Gastrocnemius medialis (tissue), 4 donors: ENCODE results near the gene FAM174C. TPM values are rescaled to one million over a fixed set of nuclear protein-coding genes. Genes with fewer than 3 reads are reported as not detected.

ENCODE experiments used
- ATAC-seq, 2 donors: fragments of 150-250 bp; one replicate each; pipeline ENCODE4 v1.9.1; 2016
- DNase-seq, 2 donors: peaks; one replicate each; pipeline ENCODE4 v3.0.0-alpha.2; 2019
- H3K27ac ChIP-seq, 4 donors: fragments of 200-600 bp; sonication (generic); 1 replicate in 1 of 4; 2 replicates in 3 of 4; pipeline ENCODE4 v1.5.1; 2016 to 2018; ENCODE audit warnings: mild to moderate bottlenecking in 2 of 4, moderate library complexity in 1 of 4
- H3K27me3 ChIP-seq, 3 donors: fragments of 200-600 bp; sonication (generic) in 2 of 3; 1 replicate in 1 of 3; 2 replicates in 2 of 3; pipeline versions ENCODE4 v1.5.1 to v1.6.0; 2016 to 2019; ENCODE audit warnings: mild to moderate bottlenecking in 1 of 3, moderate library complexity in 1 of 3
- H3K36me3 ChIP-seq, 2 donors: fragments of 200-600 bp; sonication (generic) in 1 of 2; one replicate each; pipeline ENCODE4 v1.5.1; 2017 to 2018
- H3K4me1 ChIP-seq, 2 donors: fragments of 200-600 bp; sonication (generic) in 1 of 2; one replicate each; pipeline ENCODE4 v1.5.1; 2016 to 2017; ENCODE audit warnings: mild to moderate bottlenecking in 2 of 2
- H3K4me3 ChIP-seq, 4 donors: fragments of 200-600 bp; sonication (generic) in 3 of 4; 1 replicate in 1 of 4; 2 replicates in 3 of 4; pipeline ENCODE4 v1.5.1; 2016 to 2019; ENCODE audit warnings: mild to moderate bottlenecking in 2 of 4
- H3K9me3 ChIP-seq, 3 donors: fragments of 200-600 bp; sonication (generic) in 2 of 3; 1 replicate in 1 of 3; 2 replicates in 2 of 3; pipeline ENCODE4 v1.5.1; 2016 to 2019
- POLR2A ChIP-seq, 2 donors: fragments of 450-650 bp; IDR thresholded peaks; one replicate each; pipeline ENCODE4 v1.6.1; 2017; ENCODE audit warnings: antibody characterized with exemption in 2 of 2, mild to moderate bottlenecking in 2 of 2, moderate library complexity in 2 of 2
- in situ Hi-C, 4 donors: fragments of 200-750 bp; cut with MboI; loops; one replicate each; pipeline versions ENCODE4 v1.15.0 to v1.8.0; 2017; ENCODE audit warnings: low sequenced_read_pairs in 4 of 4
- intact Hi-C: fragments of 100-400 bp; cut with DNase I; formaldehyde crosslinking; loops from one replicate; pipeline ENCODE4 v1.15.1; 2023; ENCODE audit warnings: low total_unique reads
- total RNA-seq, 4 donors: library from RNA; depleted of rRNA; stranded (reverse); fragments of >200 nt; gene quantifications; one replicate each; pipeline versions ENCODE4 v1.1.0 to v1.2.3, GENCODE V29; 2016
- TF ChIP-seq, protein P1 (sequence below), 5 experiments: fragments of 450-650 bp in 3 of 5; fragments of 200-600 bp in 2 of 5; sonication (generic) in 2 of 5; IDR thresholded peaks in 4 of 5; conservative IDR thresholded peaks in 1 of 5; 1 replicate in 4 of 5; 2 replicates in 1 of 5; pipeline ENCODE4 v1.5.1; 2016 to 2019; ENCODE audit warnings: antibody characterized with exemption in 5 of 5, mild to moderate bottlenecking in 3 of 5, moderate library complexity in 3 of 5

FAM174C gene
- total RNA-seq, 4 donors from 2014 or later: 18.7 to 36.7 (median 28.7) TPM

DNA sequence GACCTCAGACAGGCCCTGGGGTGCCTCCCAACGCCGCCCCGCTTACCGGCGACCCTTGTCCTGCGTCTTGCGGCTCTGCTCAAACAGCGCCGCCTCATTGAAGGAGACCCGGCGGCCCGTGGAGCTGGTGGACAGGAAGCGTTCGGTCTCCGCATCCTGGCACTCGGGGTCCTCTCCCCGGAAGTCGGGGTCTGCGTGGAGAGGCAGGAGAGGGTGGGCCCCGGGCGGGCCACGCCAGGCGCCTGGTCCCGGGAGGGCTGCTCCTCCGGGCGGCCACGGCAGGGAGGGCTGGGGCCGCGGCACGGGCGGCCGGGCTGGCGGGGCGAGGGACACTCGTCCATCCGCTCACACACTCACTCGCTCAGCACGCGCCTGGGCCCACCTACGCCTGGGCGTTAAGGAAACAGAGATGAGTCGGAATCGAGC lies 40.4 kb upstream of the FAM174C start:
- Histone ChIP-seq H3K4me3 (no peak overlapping the region), H3K27ac (no peak overlapping the region), H3K9me3 (no peaks in the 10 kb centered on the region), H3K4me1 (peaks cover 3 to 15% of the 10 kb centered on the region in 2 donors), H3K27me3 (peaks cover 4 to 6% (median 5%) of the 10 kb centered on the region in 3 donors), H3K36me3 (no peaks in the 10 kb centered on the region)
- intact Hi-C loops: no loop called here
- in situ Hi-C loops: no loop called here
- TF ChIP-seq, protein P1, sequence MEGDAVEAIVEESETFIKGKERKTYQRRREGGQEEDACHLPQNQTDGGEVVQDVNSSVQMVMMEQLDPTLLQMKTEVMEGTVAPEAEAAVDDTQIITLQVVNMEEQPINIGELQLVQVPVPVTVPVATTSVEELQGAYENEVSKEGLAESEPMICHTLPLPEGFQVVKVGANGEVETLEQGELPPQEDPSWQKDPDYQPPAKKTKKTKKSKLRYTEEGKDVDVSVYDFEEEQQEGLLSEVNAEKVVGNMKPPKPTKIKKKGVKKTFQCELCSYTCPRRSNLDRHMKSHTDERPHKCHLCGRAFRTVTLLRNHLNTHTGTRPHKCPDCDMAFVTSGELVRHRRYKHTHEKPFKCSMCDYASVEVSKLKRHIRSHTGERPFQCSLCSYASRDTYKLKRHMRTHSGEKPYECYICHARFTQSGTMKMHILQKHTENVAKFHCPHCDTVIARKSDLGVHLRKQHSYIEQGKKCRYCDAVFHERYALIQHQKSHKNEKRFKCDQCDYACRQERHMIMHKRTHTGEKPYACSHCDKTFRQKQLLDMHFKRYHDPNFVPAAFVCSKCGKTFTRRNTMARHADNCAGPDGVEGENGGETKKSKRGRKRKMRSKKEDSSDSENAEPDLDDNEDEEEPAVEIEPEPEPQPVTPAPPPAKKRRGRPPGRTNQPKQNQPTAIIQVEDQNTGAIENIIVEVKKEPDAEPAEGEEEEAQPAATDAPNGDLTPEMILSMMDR (IDR thresholded peaks at IDR 0.05 in 4 of 5, conservative IDR thresholded peaks at IDR 0.05 in 1 of 5): no peak
- TF ChIP-seq POLR2A (IDR thresholded peaks at IDR 0.05): no peak
- ATAC-seq (no peak), DNase-seq (no peak)

DNA sequence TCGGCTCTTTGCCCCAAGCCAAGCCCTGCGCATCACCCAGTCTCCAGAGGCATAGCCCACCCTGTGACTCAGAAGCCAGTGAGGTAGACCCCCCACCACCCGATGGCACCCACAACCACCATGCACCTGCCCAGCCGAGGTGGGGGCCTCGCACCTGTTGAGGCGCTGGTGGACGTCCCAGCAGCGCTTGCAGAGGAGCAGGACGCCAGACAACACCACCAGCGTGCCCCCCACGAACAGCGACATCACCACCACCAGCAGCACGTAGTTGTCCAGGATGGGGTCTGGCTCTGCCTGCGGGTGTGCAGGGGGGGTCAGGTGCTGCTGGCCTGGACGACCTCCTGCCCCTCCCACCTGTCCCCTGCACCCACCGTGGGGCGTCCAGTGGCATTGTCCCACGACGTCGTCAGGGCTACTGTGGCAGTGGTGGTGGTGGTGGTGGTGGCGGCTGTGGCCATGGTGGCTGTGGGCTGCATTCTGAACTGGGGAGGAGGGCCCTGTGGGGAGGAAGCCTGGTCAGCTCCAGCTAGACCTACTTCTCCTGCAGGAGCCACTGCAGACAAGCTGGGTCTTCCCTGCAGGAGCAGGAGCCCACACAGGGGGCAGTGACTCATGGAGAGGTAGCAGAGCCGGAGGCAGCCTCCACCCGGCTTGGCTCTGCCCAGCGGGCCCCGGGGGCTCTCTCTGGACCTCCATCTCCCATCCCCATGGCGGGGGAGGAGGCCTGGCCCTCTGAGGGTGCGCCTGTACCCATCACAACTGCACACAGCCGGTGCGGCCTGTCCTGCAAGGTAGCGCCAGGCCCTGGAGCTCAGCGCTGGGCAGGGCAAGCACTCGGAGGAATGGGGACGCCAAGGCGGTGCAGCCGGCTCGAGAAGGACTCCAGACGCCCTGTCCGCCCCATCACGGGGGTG lies 39.4 kb upstream of the FAM174C start:
- no peaks in the 10 kb centered on the region for H3K9me3 ChIP-seq
- intact Hi-C loops (no loop called here), in situ Hi-C loops (no loop called here)
- peaks cover 8 to 20% of the 10 kb centered on the region in 2 donors for H3K4me1 ChIP-seq
- H3K27me3 ChIP-seq: peaks cover 4 to 6% (median 5%) of the 10 kb centered on the region in 3 donors
- no peaks in the 10 kb centered on the region for H3K36me3 ChIP-seq
- TF ChIP-seq POLR2A (IDR thresholded peaks at IDR 0.05): no peak
- TF ChIP-seq, protein P1 (IDR thresholded peaks at IDR 0.05 in 4 of 5, conservative IDR thresholded peaks at IDR 0.05 in 1 of 5): no peak
- no peak overlapping the region for H3K4me3 ChIP-seq
- no peak for ATAC-seq
- no peak overlapping the region for H3K27ac ChIP-seq
- no peak for DNase-seq

DNA sequence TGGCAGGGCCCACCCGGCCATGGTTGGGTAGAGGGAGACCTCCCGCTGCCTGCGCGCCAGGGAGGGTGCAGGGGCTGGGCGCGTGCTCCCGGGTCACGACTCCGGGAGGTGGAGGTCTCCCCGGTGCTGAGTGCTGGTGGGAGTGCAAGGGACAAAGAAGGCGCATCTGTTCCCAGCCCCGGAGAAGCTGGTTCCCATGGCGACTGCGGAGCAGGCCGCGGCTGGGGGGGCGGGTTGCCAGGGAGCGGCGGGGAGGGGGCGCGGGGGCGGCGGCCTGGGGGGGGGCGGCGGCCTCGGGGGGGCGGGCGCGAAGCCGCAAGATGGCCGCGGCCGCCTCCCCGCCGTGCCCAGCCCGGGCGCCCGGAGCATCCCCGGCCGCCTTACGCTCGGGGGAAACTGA lies 38.8 kb upstream of the FAM174C start:
- peak overlapping the region in 3 of 4 donors; percentile 54 to 58 (median 54) for H3K4me3 ChIP-seq
- H3K4me1 ChIP-seq: peaks cover 12 to 26% of the 10 kb centered on the region in 2 donors
- DNase-seq: no peak
- peaks cover 4 to 6% (median 5%) of the 10 kb centered on the region in 3 donors for H3K27me3 ChIP-seq
- in situ Hi-C loops (no loop called here), intact Hi-C loops (no loop called here)
- H3K27ac ChIP-seq: no peak overlapping the region
- no peak for TF ChIP-seq POLR2A (IDR thresholded peaks at IDR 0.05)
- TF ChIP-seq, protein P1 (IDR thresholded peaks at IDR 0.05 in 4 of 5, conservative IDR thresholded peaks at IDR 0.05 in 1 of 5): no peak
- ATAC-seq: no peak
- no peaks in the 10 kb centered on the region for H3K9me3 ChIP-seq
- H3K36me3 ChIP-seq: no peaks in the 10 kb centered on the region

DNA sequence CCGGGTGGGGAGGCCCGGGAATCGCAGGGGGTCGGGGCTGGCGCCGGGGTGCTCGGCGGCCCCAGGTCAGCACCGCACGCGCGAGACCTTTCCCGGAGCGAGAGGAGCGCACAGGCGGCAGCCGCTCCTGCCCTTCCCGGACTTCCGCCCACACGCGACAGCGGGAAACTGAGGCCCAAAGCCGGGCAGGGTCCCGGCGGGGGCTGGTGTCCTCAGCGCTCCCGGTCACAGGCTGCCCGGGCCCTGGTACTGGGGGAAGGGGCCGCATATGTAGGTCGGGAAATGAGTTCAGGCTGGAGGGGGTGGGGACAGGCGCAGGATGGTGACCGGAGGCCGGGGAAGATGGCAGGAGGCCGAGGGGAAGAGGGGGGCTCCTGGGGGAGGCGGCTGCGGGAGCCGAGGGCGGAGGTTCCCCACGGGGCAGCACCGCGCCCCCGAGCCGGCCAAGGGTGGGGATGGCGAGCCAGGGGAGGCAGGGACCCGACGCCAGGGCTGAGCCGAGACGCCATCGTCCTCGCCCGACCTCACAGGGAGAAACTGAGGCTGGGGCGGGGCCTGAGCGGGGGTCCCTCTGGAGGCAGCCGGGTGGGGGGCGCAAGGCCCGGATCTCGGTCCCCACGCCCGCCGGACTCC lies 38.2 kb upstream of the FAM174C start:
- Histone ChIP-seq H3K27me3 (peaks cover 4 to 6% (median 5%) of the 10 kb centered on the region in 3 donors), H3K36me3 (no peaks in the 10 kb centered on the region), H3K4me3 (peak overlapping the region; percentile 52 to 58 (median 54)), H3K27ac (peak overlapping the region in 1 of 4 donors; percentile 38), H3K4me1 (peaks cover 12 to 27% of the 10 kb centered on the region in 2 donors), H3K9me3 (no peaks in the 10 kb centered on the region)
- TF ChIP-seq, protein P1 (IDR thresholded peaks at IDR 0.05 in 4 of 5, conservative IDR thresholded peaks at IDR 0.05 in 1 of 5): no peak
- no peak for TF ChIP-seq POLR2A (IDR thresholded peaks at IDR 0.05)
- DNase-seq: no peak
- intact Hi-C loops (no loop called here), in situ Hi-C loops (no loop called here)
- ATAC-seq: no peak
